Cardiac fibroblast (primary cell): ENCODE data around the gene PLA2G4B.

Source experiments
- DNase-seq, 2 donors: peaks; one replicate each; pipeline versions ENCODE4 v3.0.0 to v3.0.0-alpha.2; 2010; ENCODE audit warnings: low read depth in 2 of 2
- H3K4me3 ChIP-seq, 2 donors: replicated peaks in 1 of 2; 1 replicate in 1 of 2; 2 replicates in 1 of 2; pipeline ENCODE4 v1.5.1; 2011; ENCODE audit warnings: low read depth in 2 of 2, low read length in 2 of 2, mild to moderate bottlenecking in 2 of 2, moderate library complexity in 1 of 2
- TF ChIP-seq, protein P1 (sequence below): IDR thresholded peaks from one replicate; pipeline ENCODE4 v1.5.1; 2011; ENCODE audit warnings: low read depth, mild to moderate bottlenecking, low read length, inconsistent platforms

PLA2G4B gene

DNA sequence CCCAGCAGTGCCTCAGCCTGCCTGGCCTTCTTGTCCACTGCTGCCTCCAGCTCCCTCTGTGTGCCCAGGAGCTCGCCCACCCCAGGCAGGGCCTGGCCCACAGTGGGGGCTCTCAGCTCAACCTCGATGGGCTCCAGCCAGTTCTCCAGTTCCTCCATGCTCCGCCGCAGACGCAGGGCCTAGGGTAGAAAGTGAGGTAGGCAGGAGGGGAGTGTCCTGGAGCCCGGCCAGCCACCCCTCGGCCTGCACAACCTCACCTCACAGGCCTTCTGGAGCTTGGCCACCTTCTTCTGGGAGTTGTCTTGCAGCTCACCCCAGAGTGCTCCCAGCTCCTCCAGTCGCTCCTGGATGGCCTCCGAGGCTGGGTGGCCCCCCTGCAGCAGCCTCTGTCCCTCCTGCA, 18.7 kb downstream of the PLA2G4B start:
- no peak overlapping the region for H3K4me3 ChIP-seq
- no peak for DNase-seq
- TF ChIP-seq, protein P1, sequence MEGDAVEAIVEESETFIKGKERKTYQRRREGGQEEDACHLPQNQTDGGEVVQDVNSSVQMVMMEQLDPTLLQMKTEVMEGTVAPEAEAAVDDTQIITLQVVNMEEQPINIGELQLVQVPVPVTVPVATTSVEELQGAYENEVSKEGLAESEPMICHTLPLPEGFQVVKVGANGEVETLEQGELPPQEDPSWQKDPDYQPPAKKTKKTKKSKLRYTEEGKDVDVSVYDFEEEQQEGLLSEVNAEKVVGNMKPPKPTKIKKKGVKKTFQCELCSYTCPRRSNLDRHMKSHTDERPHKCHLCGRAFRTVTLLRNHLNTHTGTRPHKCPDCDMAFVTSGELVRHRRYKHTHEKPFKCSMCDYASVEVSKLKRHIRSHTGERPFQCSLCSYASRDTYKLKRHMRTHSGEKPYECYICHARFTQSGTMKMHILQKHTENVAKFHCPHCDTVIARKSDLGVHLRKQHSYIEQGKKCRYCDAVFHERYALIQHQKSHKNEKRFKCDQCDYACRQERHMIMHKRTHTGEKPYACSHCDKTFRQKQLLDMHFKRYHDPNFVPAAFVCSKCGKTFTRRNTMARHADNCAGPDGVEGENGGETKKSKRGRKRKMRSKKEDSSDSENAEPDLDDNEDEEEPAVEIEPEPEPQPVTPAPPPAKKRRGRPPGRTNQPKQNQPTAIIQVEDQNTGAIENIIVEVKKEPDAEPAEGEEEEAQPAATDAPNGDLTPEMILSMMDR: no peak

DNA sequence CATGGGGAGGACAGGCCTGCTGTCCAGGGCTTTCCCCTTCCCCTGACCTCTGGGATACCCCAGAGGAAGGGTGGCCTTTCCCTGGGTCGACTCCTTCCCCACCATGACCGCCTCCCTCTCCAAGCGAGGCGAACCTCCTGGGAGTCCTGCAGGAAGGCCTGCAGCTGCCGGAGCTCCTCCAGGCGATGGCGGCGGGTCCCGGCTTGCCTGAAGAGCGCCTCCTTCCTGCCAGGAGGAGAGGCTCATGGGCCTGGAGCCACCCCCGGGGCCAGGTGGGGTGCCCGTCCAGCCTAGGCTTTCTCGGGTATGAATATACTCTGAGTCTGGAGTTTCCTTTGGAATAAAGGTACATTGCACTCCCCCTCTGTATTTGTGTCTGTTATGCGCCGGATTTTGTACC, 20.1 kb downstream of the PLA2G4B start:
- DNase-seq: no peak
- TF ChIP-seq, protein P1: no peak
- no peak overlapping the region for H3K4me3 ChIP-seq

DNA sequence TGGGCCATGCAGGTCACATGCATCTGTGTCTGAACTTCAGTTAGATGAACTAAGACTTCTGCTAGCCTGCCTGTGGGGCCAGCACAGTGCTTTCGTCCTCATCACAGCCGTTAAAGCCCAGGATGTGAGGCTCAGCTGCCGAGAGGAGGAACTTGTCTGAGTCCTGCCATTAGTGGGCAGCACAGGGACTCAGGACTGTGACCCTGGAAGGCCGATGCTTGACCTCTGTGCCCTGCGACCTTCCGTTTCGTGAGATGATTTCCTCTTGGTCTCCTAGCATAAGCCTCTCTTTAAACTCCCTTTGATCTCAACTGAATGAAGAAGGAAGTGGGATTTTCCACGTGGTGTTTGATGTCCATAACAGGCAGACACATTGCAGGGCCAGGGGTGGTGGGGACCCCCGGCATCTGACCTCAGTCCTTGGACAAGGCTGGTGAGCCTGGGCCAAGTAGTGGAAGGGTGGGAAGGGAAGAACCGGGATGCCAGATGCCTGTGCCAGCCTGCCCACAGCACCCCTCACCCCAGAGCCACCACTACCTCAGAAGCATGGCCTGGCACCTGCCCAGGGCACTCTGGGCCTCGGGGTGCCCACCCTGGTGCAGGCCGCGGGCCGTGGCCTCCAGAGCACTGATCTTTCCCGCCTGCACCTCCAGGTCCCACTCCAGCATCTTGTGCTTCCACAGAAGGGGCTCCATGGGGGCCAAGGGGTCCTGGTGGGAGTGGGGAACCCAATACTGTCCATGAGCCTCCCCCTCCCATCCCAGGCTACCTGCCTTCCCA, 21.6 kb downstream of the PLA2G4B start:
- DNase-seq: peak in 1 of 2 donors; percentile 5
- TF ChIP-seq, protein P1: no peak
- H3K4me3 ChIP-seq: no peak overlapping the region

DNA sequence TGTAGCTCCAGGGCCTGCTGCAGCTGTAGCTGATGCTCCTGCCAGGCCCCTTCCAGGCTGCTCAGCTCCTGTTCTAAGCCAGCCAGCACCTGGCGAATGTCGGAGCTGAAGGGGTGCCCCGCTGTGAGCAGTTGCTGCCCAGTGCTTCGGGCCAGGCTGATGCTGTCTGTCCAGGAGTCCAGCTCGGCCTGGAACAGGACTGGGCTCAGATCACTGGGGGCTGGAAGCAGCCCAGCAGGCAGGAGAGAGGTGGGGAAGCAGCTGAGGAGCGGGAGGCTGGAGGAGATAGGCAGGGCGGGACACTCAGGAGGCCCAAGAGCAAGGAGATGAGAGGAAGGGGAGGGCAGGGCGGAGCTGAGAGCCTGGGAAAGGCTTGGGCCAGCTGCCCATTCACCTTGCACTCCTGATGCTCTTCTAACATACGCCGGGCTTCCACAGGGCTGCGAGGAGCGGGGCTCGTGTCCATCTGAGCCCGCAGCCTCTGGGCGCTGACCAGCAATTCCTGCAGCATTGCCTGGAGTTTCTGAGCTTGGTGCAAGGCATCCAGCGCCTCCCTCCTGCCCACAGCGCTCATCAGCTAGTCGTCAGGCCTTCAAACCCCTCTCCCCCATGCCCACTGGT, 23.2 kb downstream of the PLA2G4B start:
- no peak overlapping the region for H3K4me3 ChIP-seq
- no peak for DNase-seq
- TF ChIP-seq, protein P1: no peak

DNA sequence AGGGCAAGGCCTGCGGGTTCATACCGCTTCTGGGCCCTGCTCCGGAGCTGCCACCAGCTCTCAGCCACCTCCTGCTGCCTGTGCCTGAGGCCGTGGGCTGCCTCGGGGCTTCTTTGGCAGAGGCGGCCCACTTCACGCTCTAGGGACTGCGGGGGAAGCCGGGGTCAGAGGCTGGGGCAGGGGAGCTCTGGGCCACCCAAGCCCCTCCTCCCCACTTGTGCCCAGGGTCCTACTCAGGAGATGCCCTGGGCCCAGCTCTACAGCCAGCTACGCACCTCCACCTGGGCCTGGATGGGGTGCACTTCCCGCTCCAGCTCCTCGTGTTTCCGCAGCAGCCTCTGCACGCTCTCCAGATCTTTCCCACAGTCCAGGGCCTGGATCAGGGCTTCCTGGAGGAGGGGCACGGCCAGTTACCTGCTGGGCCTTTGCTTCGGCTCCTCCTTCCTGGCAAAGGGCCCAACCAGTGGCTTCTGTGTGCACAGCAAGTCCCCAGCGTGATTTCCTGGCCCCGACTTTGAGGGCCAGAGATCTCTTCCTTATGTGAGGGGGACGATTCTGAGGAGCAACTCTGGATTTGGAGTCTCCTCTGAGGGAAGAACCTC, 24.0 kb downstream of the PLA2G4B start:
- TF ChIP-seq, protein P1: no peak
- H3K4me3 ChIP-seq: no peak overlapping the region
- DNase-seq: no peak

DNA sequence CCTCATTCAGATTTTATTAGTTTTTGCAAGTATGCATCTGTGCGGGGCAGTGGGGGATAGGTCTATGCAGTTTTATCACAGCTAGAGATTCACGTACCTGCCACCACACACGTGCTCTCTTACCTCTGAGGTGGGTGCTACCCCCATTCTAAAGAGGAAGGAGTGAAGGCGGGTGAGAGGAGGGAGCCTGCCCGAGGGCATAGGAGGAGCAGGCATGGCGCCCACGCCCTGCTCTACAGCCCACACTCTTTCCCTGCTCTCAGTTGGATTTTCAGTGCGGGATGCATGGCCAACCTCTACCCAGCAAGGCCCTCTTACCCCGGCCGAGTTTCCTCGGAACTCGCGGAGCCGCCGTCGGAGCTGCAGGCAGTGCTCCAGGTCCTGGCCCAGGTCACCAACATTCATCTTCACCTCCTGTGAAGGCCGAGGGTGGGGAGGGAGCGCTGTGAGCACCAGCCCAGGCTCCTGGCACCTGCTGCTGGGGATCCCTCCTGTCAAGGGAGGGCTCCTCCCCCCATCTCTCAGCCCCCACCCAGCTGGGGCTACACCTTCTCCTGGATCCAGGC, 26.9 kb downstream of the PLA2G4B start:
- H3K4me3 ChIP-seq: no peak overlapping the region
- TF ChIP-seq, protein P1: no peak
- no peak for DNase-seq
